Left lung (tissue), 10 donors: ENCODE measurements around the gene SLC25A23. TPM values are rescaled to one million over a fixed set of nuclear protein-coding genes. Genes with fewer than 3 reads are reported as not detected.

ENCODE experiments used
- ATAC-seq: fragments of 200-7000 bp; cut with Tn5 transposase; one replicate; pipeline ENCODE4 v1.9.1; 2020; ENCODE audit warnings: moderate library complexity
- DNase-seq, 4 donors: peaks; one replicate each; pipeline ENCODE4 v3.0.0-alpha.2; 2013 to 2020
- H3K27ac ChIP-seq, 2 donors: fragments of 200-600 bp; sonication (generic) in 1 of 2; one replicate each; pipeline versions ENCODE4 v1.5.0 to v1.8.0; 2020 to 2021
- H3K27me3 ChIP-seq, 2 donors: fragments of 200-600 bp; sonication (generic) in 1 of 2; one replicate each; pipeline versions ENCODE4 v1.5.0 to v1.8.0; 2020 to 2021
- H3K36me3 ChIP-seq, 2 donors: fragments of 200-600 bp; sonication (generic) in 1 of 2; one replicate each; pipeline versions ENCODE4 v1.5.0 to v1.8.0; 2020 to 2021
- H3K4me1 ChIP-seq, 2 donors: fragments of 200-600 bp; one replicate each; pipeline ENCODE4 v1.8.0; 2021
- H3K4me3 ChIP-seq, 2 donors: fragments of 200-600 bp; sonication (generic) in 1 of 2; one replicate each; pipeline versions ENCODE4 v1.5.0 to v1.8.0; 2020 to 2021; ENCODE audit warnings: mild to moderate bottlenecking in 1 of 2
- H3K9me3 ChIP-seq, 2 donors: fragments of 200-600 bp; sonication (generic) in 1 of 2; one replicate each; pipeline versions ENCODE4 v1.5.0 to v1.8.0; 2020 to 2021
- CTCF ChIP-seq, 2 donors: fragments of 200-600 bp; sonication (generic) in 1 of 2; IDR thresholded peaks; one replicate each; pipeline versions ENCODE4 v1.5.0 to v1.8.0; 2021; ENCODE audit warnings: antibody characterized with exemption in 2 of 2
- intact Hi-C, 2 donors: fragments of 100-400 bp; cut with DNase I; formaldehyde crosslinking; loops; one replicate each; pipeline versions ENCODE4 v1.11.2 to v1.14.2; 2022
- polyA plus RNA-seq, 6 donors: library from polyadenylated mRNA; unstranded; fragments of 120-200 nt; gene quantifications; one replicate each; pipeline ENCODE4 v1.2.1, GENCODE V29; 2013; ENCODE audit not compliant: insufficient read length in 6 of 6
- total RNA-seq, 2 donors: library from RNA; stranded (reverse); fragmentation: NEBNext Ultra II Directional; extraction: Animal tissue kit (Norgen Biotek cat#: 25700); gene quantifications; one replicate each; pipeline ENCODE4 v1.2.1, GENCODE V29; 2021
- donor health status: DM: no; HTN: yes; CAD: no.
- donor health status: DM: no; HTN: no; CAD: no.

SLC25A23 gene
- total and polyA plus RNA-seq, 8 donors = 43.1 to 118 (median 56.1) TPM

GRCh38 chr19:6467384-6467783, 7.8 kb upstream of the SLC25A23 start:
- Histone ChIP-seq H3K27me3 (peaks cover 13 to 33% of the 10 kb centered on the region in 2 donors), H3K9me3 (no peaks in the 10 kb centered on the region), H3K4me1 (peaks cover 0 to 6% of the 10 kb centered on the region in 2 donors), H3K36me3 (peaks cover 0 to 46% of the 10 kb centered on the region in 2 donors), H3K27ac (no peak overlapping the region), H3K4me3 (no peak overlapping the region)
- TF ChIP-seq CTCF (IDR thresholded peaks at IDR 0.05) = no peak
- intact Hi-C loops = no loop called here
- no peak for ATAC-seq
- no peak for DNase-seq

GRCh38 chr19:6466526-6467248, 7.1 kb upstream of the SLC25A23 start:
- peaks cover 0 to 6% of the 10 kb centered on the region in 2 donors for H3K4me1 ChIP-seq
- DNase-seq (no peak), ATAC-seq (no peak)
- no peak overlapping the region for H3K27ac ChIP-seq
- no peaks in the 10 kb centered on the region for H3K9me3 ChIP-seq
- TF ChIP-seq CTCF (IDR thresholded peaks at IDR 0.05) = no peak
- peaks cover 13 to 33% of the 10 kb centered on the region in 2 donors for H3K27me3 ChIP-seq
- intact Hi-C loops = no loop called here
- H3K4me3 ChIP-seq = no peak overlapping the region
- H3K36me3 ChIP-seq = peaks cover 0 to 44% of the 10 kb centered on the region in 2 donors

GRCh38 chr19:6465663-6466062, 6.1 kb upstream of the SLC25A23 start:
- H3K4me3 ChIP-seq = no peak overlapping the region
- ATAC-seq (no peak), DNase-seq (no peak)
- H3K4me1 ChIP-seq = peaks cover 0 to 9% of the 10 kb centered on the region in 2 donors
- intact Hi-C loops = no loop called here
- no peaks in the 10 kb centered on the region for H3K9me3 ChIP-seq
- H3K27ac ChIP-seq = no peak overlapping the region
- TF ChIP-seq CTCF (IDR thresholded peaks at IDR 0.05) = no peak
- H3K36me3 ChIP-seq = peaks cover 0 to 33% of the 10 kb centered on the region in 2 donors
- H3K27me3 ChIP-seq = peaks cover 13 to 33% of the 10 kb centered on the region in 2 donors

- peaks cover 13 to 33% of the 10 kb centered on the region in 2 donors for H3K27me3 ChIP-seq
- DNase-seq (peak in 1 of 4 donors; percentile 59), ATAC-seq (peak; percentile 55)
- no peaks in the 10 kb centered on the region for H3K9me3 ChIP-seq
- peaks cover 0 to 27% of the 10 kb centered on the region in 2 donors for H3K36me3 ChIP-seq
- intact Hi-C loops = no loop called here
- H3K4me3 ChIP-seq = peak overlapping the region; percentile 42 to 48
- TF ChIP-seq CTCF (IDR thresholded peaks at IDR 0.05) = no peak
- H3K4me1 ChIP-seq = peaks cover 0 to 14% of the 10 kb centered on the region in 2 donors
- H3K27ac ChIP-seq = peak overlapping the region in 1 of 2 donors; percentile 67
Observed at GRCh38 chr19:6465006-6465405, 5.4 kb upstream of the SLC25A23 start.

- peaks cover 0 to 21% of the 10 kb centered on the region in 2 donors for H3K4me1 ChIP-seq
- ATAC-seq (peak; percentile 58), DNase-seq (peak; percentile 53 to 93 (median 88))
- peaks cover 0 to 25% of the 10 kb centered on the region in 2 donors for H3K36me3 ChIP-seq
- peaks cover 13 to 40% of the 10 kb centered on the region in 2 donors for H3K27me3 ChIP-seq
- peak within 1 kb of the TSS; percentile 57 to 67 for H3K27ac ChIP-seq
- intact Hi-C loops = no loop called here
- H3K4me3 ChIP-seq = peak within 1 kb of the TSS; percentile 42 to 48
- no peaks in the 10 kb centered on the region for H3K9me3 ChIP-seq
- TF ChIP-seq CTCF (IDR thresholded peaks at IDR 0.05) = no peak
Observed at GRCh38 chr19:6464070-6464873, 4.7 kb upstream of the SLC25A23 start, which contains the start of gene CRB3. Gene CRB3, plus strand, starts transcription at chr19:6464271. Its CDS starts 431 bp downstream, at chr19:6464702.
